ENCODE measurements around the gene KDSR.

KDSR gene

GRCh38 chr18:63284173-63284799, 82.7 kb downstream of the KDSR start:
- no peak for DNase-seq (ENCODE audit: low read depth in 2 of 2)

GRCh38 chr18:63283305-63284094, 83.5 kb downstream of the KDSR start:
- DNase-seq (ENCODE audit: low read depth in 2 of 2), result no peak

GRCh38 chr18:63282793-63283192, 84.2 kb downstream of the KDSR start:
- DNase-seq (ENCODE audit: low read depth in 2 of 2), result no peak

Data from stimulated activated CD4-positive, alpha-beta T cell treated with anti-CD3 and anti-CD28 coated beads, Interleukin-15, amount 100 ng/mL, for 48 hours (primary cell).